GM18858 (cell line): ENCODE measurements around the gene PGA5.

Source experiments
- ATAC-seq: cut with Tn5 transposase; IDR thresholded peaks from one replicate; pipeline ENCODE4 v1.9.1; 2021; ENCODE audit not compliant: unreplicated experiment

PGA5 gene

DNA sequence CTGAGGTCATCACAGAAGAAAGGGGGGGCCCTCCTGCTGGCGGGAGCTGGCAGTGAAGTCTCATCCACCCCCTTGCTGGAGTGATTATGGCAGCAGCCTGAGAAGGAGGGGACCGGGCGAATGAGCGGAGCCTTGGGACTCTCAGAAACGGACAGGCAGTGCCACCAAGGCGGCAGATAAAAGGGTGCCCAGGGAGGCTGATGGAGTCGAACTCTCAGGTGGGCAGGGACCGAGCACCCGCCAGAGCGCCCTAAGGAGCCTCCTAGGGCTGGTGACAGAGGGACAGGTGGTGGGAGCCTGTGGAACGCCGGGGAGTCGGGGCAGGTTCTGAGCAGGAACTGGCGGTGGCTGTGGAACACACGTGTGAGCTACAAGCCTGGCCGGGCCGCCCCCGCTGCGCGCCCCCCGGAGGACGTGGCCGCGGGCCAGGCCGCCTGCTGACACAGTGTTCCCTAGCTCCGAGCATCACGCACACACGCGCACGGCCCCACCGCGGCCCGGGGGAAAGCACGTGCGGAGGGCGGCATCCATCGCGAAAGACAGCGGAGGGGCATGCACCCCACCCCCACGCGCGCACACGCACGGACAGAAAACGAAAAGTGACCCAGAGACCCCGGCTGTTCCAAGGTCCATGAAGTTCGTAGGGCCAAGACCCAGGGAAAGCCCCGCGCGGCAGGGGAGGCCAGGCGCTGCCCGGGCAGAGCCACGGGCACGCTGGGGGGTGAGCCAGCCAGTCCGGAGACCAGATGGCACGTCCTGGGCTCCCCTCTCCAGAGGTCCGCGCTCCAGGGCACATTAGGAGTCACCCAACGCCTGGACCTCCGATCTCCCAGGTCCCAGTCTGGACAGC is 53.1 kb downstream of the PGA5 start:
- no peak for ATAC-seq

DNA sequence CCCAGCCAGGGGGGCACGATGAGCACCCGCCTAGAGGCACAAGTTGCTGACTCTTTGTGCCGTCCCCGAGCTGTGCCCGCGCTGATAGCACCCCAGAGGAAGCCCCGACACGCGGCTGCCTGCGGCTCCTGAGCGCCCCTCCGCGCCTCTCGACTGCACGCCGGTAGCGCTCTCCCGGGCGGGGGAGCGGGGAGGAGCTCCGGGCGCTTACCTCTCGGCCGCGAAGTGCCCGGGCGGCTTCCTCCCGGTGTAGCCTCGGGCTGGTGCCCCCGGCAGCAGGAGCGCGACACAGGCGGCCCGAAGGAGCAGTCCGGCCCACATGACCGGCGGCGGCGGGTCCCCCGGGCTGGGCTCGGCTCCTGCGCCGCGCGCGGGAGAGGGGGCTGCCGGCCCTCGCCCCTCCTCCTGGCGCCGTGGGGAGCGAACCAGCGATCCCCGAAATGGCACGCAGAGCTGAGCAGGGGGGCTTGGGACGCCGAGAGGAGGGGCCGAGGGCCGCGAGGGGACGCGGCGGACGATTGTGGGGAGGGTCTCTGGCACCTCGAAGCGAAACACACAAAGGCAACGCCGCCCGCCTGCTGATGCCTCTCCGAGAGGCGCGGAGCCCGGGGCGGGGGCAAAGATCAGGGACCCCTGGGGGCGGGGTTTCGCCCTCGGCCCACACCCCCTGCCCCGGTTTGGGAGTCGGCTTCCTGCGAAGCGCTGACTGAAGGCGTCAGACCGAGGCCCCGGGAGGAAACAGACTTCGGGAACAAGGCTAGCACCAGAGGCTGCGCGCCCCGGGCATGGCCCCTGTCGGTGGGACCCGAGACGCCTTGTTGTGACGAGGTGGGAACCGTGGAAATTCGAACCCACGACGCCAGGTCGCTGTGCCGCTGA is 54.0 kb downstream of the PGA5 start, which contains the start of gene VWCE:
Gene VWCE, minus strand, starts transcription at position 600 of the 879 bp plus-strand sequence. Its CDS starts 279 bp downstream, at position 321.
- no peak for ATAC-seq

DNA sequence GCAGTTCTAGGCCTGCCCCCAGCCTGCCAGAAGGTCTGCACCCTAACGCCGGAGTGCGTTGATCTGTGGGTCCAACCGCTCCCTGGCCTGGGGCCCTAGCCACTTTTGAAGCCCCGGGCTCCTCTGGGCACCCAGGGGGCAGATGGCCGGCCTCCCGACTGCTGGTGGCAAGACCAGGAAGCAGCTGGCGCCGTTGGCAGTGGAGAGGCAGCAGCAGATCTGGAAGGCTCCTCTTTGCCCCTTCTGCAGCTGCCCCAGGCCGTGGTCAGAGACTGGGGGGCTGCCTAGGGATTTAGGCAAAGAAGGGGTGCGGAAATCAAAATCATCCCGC is 54.6 kb downstream of the PGA5 start:
- ATAC-seq: no peak

DNA sequence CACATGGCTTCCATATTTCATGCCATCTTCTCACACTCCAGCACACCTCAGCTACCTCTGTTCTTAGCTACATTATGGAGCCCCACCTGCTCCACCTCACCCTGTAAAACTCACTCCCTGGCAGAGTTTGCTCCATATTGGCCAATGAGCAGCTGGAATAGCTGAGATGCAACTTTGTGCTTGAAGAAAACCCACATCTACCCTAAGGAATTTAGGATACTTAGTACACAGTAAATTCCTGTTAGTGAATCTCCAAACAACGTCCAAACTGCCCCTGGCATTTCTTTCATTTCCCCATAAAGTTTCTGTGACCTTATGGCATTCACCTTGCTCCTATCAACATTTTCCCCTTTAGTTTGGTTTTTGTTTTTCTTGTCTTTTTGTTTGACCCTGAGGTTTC is 56.4 kb downstream of the PGA5 start:
- ATAC-seq: no peak

GRCh38 chr11:61297746-61298145 is 56.8 kb downstream of the PGA5 start:
- no peak for ATAC-seq

- ATAC-seq: no peak
Measured at GRCh38 chr11:61298663-61299244, 57.8 kb downstream of the PGA5 start.
